NCI-H524 treated with DMSO at 0.1 percent for 48 hours (cell line): ENCODE measurements around the gene MEGF10.

Experiments
- DNase-seq: peaks from one replicate; lab custom pipeline; 2025; lab: John Stamatoyannopoulos, UW

The MEGF10 gene

DNA sequence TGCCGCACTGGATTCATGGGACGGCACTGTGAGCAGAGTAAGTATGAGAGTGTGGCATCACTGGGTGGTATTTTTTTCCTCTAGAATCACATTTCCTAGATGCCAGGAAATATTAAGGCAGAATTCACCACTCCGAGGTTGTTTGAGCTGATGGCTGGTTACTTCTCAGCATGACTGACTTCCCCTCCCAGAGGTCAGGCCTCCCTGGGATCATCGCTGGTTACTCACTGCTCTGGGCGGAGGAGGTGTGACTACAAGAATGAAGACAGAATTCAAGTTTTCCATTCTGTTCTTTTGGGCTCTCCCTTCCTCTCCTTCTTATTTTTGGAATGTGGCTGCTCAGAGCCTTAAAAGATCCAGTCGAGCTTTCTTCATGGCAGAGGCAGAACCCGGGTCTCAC, 150.2 kb downstream of the MEGF10 start:
- no peak for DNase-seq

GRCh38 chr5:127441799-127442484, 151.3 kb downstream of the MEGF10 start:
- no peak for DNase-seq

GRCh38 chr5:127444171-127444570, 153.6 kb downstream of the MEGF10 start:
- no peak for DNase-seq

GRCh38 chr5:127445328-127445727, 154.7 kb downstream of the MEGF10 start:
- no peak for DNase-seq

GRCh38 chr5:127446626-127447025, 156.0 kb downstream of the MEGF10 start:
- no peak for DNase-seq

- DNase-seq = no peak
These were observed 157.2 kb downstream of the MEGF10 start for GRCh38 chr5:127447827-127448226.

- DNase-seq = no peak
These were observed 159.4 kb downstream of the MEGF10 start for GRCh38 chr5:127450046-127450445.

DNA sequence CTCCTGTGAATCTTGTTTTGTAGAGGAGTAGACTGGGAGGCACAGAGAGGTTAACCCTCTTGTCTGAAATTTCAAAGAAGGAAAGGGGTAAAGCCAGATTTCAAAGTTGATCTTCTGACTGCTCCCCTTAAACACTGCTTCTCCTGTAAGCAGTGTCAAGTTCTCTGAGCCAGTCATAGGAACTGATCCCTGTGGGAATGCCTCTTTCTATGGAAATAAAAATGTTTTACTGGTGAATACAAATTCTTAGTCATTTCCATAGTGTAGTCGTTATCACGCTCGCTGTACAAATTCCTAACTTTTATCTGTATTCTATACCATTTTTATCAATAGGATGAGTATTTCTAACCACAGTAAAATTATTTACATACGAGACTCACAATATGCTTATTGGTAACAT, 160.5 kb downstream of the MEGF10 start:
- no peak for DNase-seq

DNA sequence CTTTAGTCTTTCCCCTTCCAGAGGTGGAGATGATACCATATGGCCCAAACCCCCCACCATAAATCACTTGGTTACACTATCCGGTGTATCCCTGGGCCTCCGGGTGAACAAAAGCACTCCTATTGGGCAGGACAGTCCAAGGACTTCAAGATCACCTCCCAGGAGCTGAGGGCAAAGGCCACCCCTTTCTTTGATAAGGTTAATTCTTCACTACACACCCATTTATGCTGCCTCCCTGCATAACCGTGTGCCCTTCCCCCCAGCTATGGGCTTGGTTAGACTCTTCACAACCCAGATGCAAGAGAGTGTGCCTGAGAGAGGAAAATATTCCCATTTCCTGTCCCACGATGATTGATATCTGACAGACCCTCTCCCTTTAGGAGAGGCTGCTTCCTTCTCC, 162.0 kb downstream of the MEGF10 start:
- no peak for DNase-seq

- no peak for DNase-seq
These were observed 180.6 kb downstream of the MEGF10 start for GRCh38 chr5:127471211-127471610.

DNA sequence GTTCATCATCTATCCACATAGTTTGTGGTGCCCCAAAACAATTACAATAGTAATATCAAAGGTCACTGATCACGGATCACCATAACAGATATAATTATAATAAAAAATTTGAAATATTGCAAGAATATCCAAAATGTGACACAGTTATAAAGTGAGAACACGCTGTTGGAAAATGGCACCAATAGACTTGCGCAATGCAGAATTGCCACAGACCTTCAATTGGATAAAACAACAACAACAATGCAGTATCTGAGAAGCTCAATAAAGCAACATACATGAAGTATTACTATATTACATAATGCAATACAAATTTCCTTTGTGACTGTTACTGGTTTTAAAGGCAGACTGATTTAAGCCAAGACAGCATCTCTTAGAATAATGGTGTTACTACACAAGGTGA, 182.1 kb downstream of the MEGF10 start:
- no peak for DNase-seq

GRCh38 chr5:127486471-127486870, 195.9 kb downstream of the MEGF10 start:
- no peak for DNase-seq

- no peak for DNase-seq
These were observed 202.5 kb downstream of the MEGF10 start for GRCh38 chr5:127492854-127493738.

DNA sequence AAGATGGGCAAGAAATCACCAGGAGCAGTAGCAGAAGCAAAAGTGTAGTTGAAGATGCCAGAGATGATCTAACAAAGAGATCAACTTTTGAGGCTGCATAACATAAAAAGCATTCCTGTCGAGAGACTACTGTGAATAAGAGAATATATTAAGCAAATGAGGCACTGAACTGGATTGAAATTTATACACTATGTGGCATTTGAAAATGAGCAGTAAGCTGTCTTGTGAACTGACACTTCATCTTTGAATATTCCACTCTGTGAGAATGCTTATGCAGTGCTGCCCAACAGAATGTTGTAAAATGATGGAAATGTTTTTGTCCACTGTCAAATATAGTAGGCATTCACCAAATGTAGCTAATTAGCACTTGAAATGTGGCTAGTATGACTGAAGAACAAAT, 208.0 kb downstream of the MEGF10 start:
- DNase-seq = no peak

DNA sequence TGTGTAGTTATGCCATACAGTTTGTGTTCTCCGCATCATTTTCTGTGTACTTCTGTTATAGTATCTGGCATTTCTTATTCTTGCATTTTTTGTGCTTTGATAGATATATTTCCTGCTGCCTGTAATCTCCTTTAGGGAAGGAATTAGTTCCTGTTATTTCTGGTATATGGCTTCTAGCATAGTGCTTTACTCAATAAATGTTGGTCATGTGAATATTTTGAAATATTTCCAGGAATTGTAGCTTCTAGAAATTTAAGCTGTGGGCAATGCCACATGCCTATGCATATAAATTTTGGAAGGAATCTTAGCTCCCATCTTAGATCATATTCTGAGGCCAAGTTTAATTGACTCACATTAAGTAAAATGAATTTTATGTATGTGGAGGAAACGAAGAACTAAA, 215.3 kb downstream of the MEGF10 start:
- DNase-seq = no peak

GRCh38 chr5:127506616-127507015, 216.0 kb downstream of the MEGF10 start:
- DNase-seq = no peak

DNA sequence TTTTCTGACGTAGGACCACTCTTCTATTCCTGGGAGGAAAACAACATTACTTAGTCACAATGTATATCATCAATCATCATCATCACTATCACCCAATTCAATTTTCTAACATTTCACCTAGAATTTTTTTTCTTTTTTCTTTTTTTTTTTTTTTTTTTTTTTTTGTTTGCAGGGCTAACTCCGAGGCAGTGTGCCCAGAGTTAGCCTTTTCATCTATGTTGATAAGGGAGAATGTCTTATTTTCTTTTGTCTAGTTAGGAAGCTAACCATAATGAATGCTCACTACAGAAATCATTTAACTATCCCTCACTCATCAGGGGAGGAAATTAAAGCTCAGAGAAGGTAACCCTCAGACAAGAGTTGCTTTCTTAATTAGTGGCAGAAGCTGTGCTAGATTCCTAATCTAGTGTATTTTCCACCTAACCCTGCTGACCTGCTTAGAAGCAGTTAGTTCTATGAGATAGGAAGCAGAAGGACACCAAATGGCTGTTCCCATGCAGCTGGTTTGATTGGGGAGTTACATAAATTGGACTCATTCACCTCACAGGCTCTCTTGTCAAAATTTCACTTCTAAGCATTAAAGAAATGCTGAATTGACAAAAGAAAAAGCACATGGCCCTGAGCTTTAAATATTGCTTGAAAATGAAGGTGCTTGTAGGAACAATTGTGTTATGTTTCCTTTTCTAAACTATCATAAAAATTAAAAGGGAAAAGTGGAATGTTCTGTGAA, 218.2 kb downstream of the MEGF10 start:
- no peak for DNase-seq
